Keratinocyte (primary cell): ENCODE measurements around the gene C10orf71. TPM values are rescaled to one million over a fixed set of nuclear protein-coding genes. Genes with fewer than 3 reads are reported as not detected.

Experiments used
- DNase-seq: peaks from one replicate; pipeline ENCODE4 v3.0.0-alpha.2; 2011; ENCODE audit warnings: low read depth, missing footprints, low spot score
- FAIRE-seq: peaks from 2 replicates; lab custom pipeline; 2011; peaks lifted over from hg19 to GRCh38; lab: Jason Lieb, UNC
- H2AFZ ChIP-seq: 2 replicates; pipeline ENCODE4 v1.6.0; 2012; ENCODE audit warnings: low read length, control low read depth, inconsistent platforms; ENCODE audit not compliant: control insufficient read depth
- H3K27ac ChIP-seq: 2 replicates; pipeline ENCODE4 v1.5.1; 2011; ENCODE audit warnings: low read length; ENCODE audit not compliant: control insufficient read depth, insufficient read depth
- H3K27me3 ChIP-seq: 3 replicates; pipeline ENCODE4 v1.6.0; 2011; ENCODE audit warnings: low read length; ENCODE audit not compliant: control insufficient read depth, insufficient read depth; ENCODE audit errors: extremely low read depth
- H3K36me3 ChIP-seq, 2 experiments: 2 replicates in 1 of 2; 3 replicates in 1 of 2; pipeline ENCODE4 v1.5.1; 2011; ENCODE audit warnings: low read length in 2 of 2, mild to moderate bottlenecking in 1 of 2; ENCODE audit not compliant: control insufficient read depth in 2 of 2, insufficient read depth in 2 of 2; ENCODE audit errors: extremely low read depth in 1 of 2
- H3K4me1 ChIP-seq: 3 replicates; pipeline ENCODE4 v1.5.1; 2011; ENCODE audit warnings: low read length; ENCODE audit not compliant: control insufficient read depth, insufficient read depth; ENCODE audit errors: extremely low read depth
- H3K4me2 ChIP-seq: 3 replicates; pipeline ENCODE4 v1.6.0; 2011; ENCODE audit warnings: low read depth, low read length; ENCODE audit not compliant: control insufficient read depth, insufficient read depth; ENCODE audit errors: extremely low read depth
- H3K4me3 ChIP-seq, 3 experiments: fragments of 200-600 bp in 1 of 3; sonication (generic) in 1 of 3; 2 replicates in 2 of 3; 3 replicates in 1 of 3; pipeline ENCODE4 v1.5.1; 2011 to 2016; ENCODE audit warnings: low read length in 3 of 3, mild to moderate bottlenecking in 3 of 3, control low read depth in 2 of 3, inconsistent platforms in 1 of 3, low read depth in 1 of 3, mixed read lengths in 1 of 3, mixed run types in 1 of 3, moderate library complexity in 1 of 3; ENCODE audit not compliant: control insufficient read depth in 2 of 3, insufficient read depth in 2 of 3; ENCODE audit errors: extremely low read depth in 1 of 3
- H3K79me2 ChIP-seq: 2 replicates; pipeline ENCODE4 v1.6.0; 2012; ENCODE audit warnings: low read length; ENCODE audit not compliant: control insufficient read depth, insufficient read depth
- H3K9ac ChIP-seq: 3 replicates; pipeline ENCODE4 v1.6.0; 2011; ENCODE audit warnings: low read length; ENCODE audit not compliant: control insufficient read depth, insufficient read depth; ENCODE audit errors: extremely low read depth
- H3K9me1 ChIP-seq: 3 replicates; pipeline ENCODE4 v1.6.0; 2011; ENCODE audit warnings: low read length; ENCODE audit not compliant: control insufficient read depth, insufficient read depth; ENCODE audit errors: extremely low read depth
- H3K9me3 ChIP-seq: 2 replicates; pipeline ENCODE4 v1.5.1; 2012; ENCODE audit warnings: low read depth, low read length; ENCODE audit not compliant: control insufficient read depth
- H4K20me1 ChIP-seq: 3 replicates; pipeline ENCODE4 v1.6.0; 2011; ENCODE audit warnings: low read length; ENCODE audit not compliant: control insufficient read depth, insufficient read depth; ENCODE audit errors: extremely low read depth
- CTCF ChIP-seq, 3 experiments: IDR thresholded peaks in 1 of 3; conservative IDR thresholded peaks in 1 of 3; optimal IDR thresholded peaks in 1 of 3; 2 replicates in 2 of 3; 3 replicates in 1 of 3; pipeline versions ENCODE3 to v1.5.1; 2011; ENCODE audit warnings: low read length in 3 of 3, mild to moderate bottlenecking in 3 of 3, moderate library complexity in 2 of 3, control low read depth in 1 of 3, inconsistent platforms in 1 of 3; ENCODE audit not compliant: insufficient read depth in 2 of 3; ENCODE audit errors: extremely low read depth in 1 of 3
- EZH2 ChIP-seq: IDR thresholded peaks from one replicate; pipeline ENCODE4 v1.6.1; 2012; ENCODE audit warnings: inconsistent platforms, mild to moderate bottlenecking, low read length, moderate library complexity
- dilution Hi-C: fragments of 300-500 bp; cut with MboI; formaldehyde crosslinking; loops from one replicate; pipeline ENCODE4 v1.7.0; 2020; ENCODE audit warnings: low sequenced_read_pairs; ENCODE audit not compliant: extremely low pct_ligation_motif_present
- polyA plus RNA-seq, 5 experiments: library from polyadenylated mRNA; depleted of rRNA in 3 of 5; stranded (reverse) in 3 of 5; stranded (forward) in 1 of 5; unstranded in 1 of 5; fragments of >200 nt; gene quantifications; 1 replicate in 1 of 5; 2 replicates in 3 of 5; 3 replicates in 1 of 5; pipeline versions ENCODE4 v1.2.1 to v1.2.3, GENCODE V29; 2011 to 2012; ENCODE audit warnings: missing spikeins in 2 of 5, low read depth in 1 of 5, low replicate concordance in 1 of 5

Gene C10orf71
- polyA plus RNA-seq, 1 donor (not counting 4 experiments of a cell fraction or from before 2014, with no cell fraction given), result not detected

- Histone ChIP-seq H3K9me1 (no peaks in the 10 kb centered on the region), H3K4me1 (no peaks in the 10 kb centered on the region), H3K4me2 (no peak overlapping the region), H2AFZ (no peak overlapping the region), H3K4me3 (no peak overlapping the region), H4K20me1 (no peaks in the 10 kb centered on the region), H3K36me3 (no peaks in the 10 kb centered on the region), H3K9me3 (no peaks in the 10 kb centered on the region), H3K9ac (no peak overlapping the region), H3K27me3 (no peaks in the 10 kb centered on the region), H3K79me2 (no peaks in the 10 kb centered on the region), H3K27ac (no peak overlapping the region)
- no peak for DNase-seq
- dilution Hi-C loops, result no loop called here
- FAIRE-seq, result no peak
- TF ChIP-seq CTCF (optimal IDR thresholded peaks at IDR 0.05 in 1 of 3, IDR thresholded peaks at IDR 0.05 in 1 of 3, conservative IDR thresholded peaks at IDR 0.05 in 1 of 3; ENCODE audit: extremely low read depth in 1 of 3, insufficient read depth in 2 of 3, low read length in 3 of 3) (no peak), EZH2 (no peak)
These were observed 926 bp upstream of the C10orf71 start for GRCh38 chr10:49297818-49298670.

- H3K27me3 ChIP-seq, result no peaks in the 10 kb centered on the region
- H3K79me2 ChIP-seq, result no peaks in the 10 kb centered on the region
- H3K4me2 ChIP-seq, result no peak overlapping the region
- no peaks in the 10 kb centered on the region for H3K9me1 ChIP-seq
- no peaks in the 10 kb centered on the region for H3K4me1 ChIP-seq
- no peaks in the 10 kb centered on the region for H3K9me3 ChIP-seq
- DNase-seq (no peak), FAIRE-seq (no peak)
- dilution Hi-C loops, result no loop called here
- H3K36me3 ChIP-seq, result no peaks in the 10 kb centered on the region
- H4K20me1 ChIP-seq, result no peaks in the 10 kb centered on the region
- TF ChIP-seq EZH2, result no peak
- no peak for TF ChIP-seq CTCF (optimal IDR thresholded peaks at IDR 0.05 in 1 of 3, IDR thresholded peaks at IDR 0.05 in 1 of 3, conservative IDR thresholded peaks at IDR 0.05 in 1 of 3; ENCODE audit: extremely low read depth in 1 of 3, insufficient read depth in 2 of 3, low read length in 3 of 3)
- H3K4me3 ChIP-seq, result no peak overlapping the region
- H2AFZ ChIP-seq, result no peak overlapping the region
- no peak overlapping the region for H3K27ac ChIP-seq
- H3K9ac ChIP-seq, result no peak overlapping the region
These were observed 343 bp upstream of the C10orf71 start for GRCh38 chr10:49298671-49298982.
